B cell (primary cell): ENCODE measurements around the gene ASTN2.

ENCODE experiments used
- EZH2 ChIP-seq: IDR thresholded peaks from 2 replicates; pipeline ENCODE4 v1.6.1; 2012; ENCODE audit warnings: borderline replicate concordance, low read depth, mild to moderate bottlenecking, moderate library complexity, low read length; ENCODE audit not compliant: insufficient read depth, poor library complexity, severe bottlenecking
- TF ChIP-seq, protein P1 (sequence below): fragments of 200-600 bp; IDR thresholded peaks from one replicate; pipeline ENCODE4 v1.8.0; 2022; ENCODE audit warnings: antibody characterized with exemption, mild to moderate bottlenecking

DNA sequence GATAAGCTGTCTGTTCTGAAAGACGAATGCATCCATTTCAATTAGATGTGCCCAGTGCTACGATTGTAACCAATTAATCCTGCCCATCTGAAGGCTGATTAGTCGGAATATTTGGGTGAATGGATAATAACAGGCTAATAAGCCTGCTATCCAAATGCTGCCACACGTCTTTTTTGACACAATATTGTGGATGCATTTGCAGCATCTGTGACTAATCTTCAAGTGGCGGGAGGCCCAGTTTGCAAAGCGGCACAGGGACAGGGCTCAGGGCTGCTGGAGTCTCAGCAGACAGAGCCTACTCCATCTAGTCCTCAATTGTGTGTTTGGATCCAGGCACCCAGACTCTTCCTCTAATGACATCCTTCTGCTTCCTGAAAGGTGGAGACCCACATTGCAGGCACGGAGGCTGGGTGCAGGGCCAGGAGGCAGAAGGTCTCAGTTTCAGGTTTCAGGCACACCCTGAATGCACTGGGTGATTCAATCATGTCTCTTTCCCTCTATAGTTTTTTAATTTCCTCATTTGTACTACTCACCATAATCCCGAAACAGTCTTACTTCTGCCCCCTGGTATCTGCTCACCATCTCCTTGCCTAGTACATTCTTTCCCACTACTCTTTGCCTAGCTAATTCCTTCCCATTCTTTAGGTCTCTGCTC, 169.6 kb downstream of the ASTN2 start:
- TF ChIP-seq, protein P1, sequence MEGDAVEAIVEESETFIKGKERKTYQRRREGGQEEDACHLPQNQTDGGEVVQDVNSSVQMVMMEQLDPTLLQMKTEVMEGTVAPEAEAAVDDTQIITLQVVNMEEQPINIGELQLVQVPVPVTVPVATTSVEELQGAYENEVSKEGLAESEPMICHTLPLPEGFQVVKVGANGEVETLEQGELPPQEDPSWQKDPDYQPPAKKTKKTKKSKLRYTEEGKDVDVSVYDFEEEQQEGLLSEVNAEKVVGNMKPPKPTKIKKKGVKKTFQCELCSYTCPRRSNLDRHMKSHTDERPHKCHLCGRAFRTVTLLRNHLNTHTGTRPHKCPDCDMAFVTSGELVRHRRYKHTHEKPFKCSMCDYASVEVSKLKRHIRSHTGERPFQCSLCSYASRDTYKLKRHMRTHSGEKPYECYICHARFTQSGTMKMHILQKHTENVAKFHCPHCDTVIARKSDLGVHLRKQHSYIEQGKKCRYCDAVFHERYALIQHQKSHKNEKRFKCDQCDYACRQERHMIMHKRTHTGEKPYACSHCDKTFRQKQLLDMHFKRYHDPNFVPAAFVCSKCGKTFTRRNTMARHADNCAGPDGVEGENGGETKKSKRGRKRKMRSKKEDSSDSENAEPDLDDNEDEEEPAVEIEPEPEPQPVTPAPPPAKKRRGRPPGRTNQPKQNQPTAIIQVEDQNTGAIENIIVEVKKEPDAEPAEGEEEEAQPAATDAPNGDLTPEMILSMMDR, result no peak
- TF ChIP-seq EZH2, result no peak
